Osteocyte (in vitro differentiated cells): Measurements from ENCODE around the gene ICA1. TPM values are rescaled to one million over a fixed set of nuclear protein-coding genes. Genes with fewer than 3 reads are reported as not detected.

Source experiments
- DNase-seq: peaks from one replicate; pipeline ENCODE4 v3.0.0; 2021; ENCODE audit warnings: mixed read lengths; ENCODE audit not compliant: unreplicated experiment; ENCODE audit errors: extremely low spot score
- H3K27ac Mint-ChIP-seq: one replicate; pipeline ENCODE4 v1.8.0; 2021; ENCODE audit warnings: mild to moderate bottlenecking, mixed read lengths; ENCODE audit not compliant: unreplicated experiment
- H3K27me3 Mint-ChIP-seq: one replicate; pipeline ENCODE4 v1.8.0; 2021; ENCODE audit warnings: mixed read lengths; ENCODE audit not compliant: unreplicated experiment
- H3K36me3 Mint-ChIP-seq: one replicate; pipeline ENCODE4 v1.8.0; 2021; ENCODE audit warnings: mixed read lengths; ENCODE audit not compliant: unreplicated experiment
- H3K4me1 Mint-ChIP-seq: one replicate; pipeline ENCODE4 v1.8.0; 2021; ENCODE audit warnings: mixed read lengths; ENCODE audit not compliant: unreplicated experiment
- H3K4me3 Mint-ChIP-seq: one replicate; pipeline ENCODE4 v1.8.0; 2021; ENCODE audit warnings: mild to moderate bottlenecking, moderate library complexity, mixed read lengths; ENCODE audit not compliant: unreplicated experiment
- H3K9me3 Mint-ChIP-seq: one replicate; pipeline ENCODE4 v1.8.0; 2021; ENCODE audit warnings: mixed read lengths; ENCODE audit not compliant: unreplicated experiment
- CTCF ChIP-seq: fragments of 200-600 bp; sonication (generic); IDR thresholded peaks from 2 replicates; pipeline ENCODE4 v1.5.0; 2021; ENCODE audit warnings: antibody characterized with exemption, mild to moderate bottlenecking, moderate library complexity
- total RNA-seq: library from RNA; stranded (reverse); gene quantifications from 2 replicates; pipeline ENCODE4 v1.2.1, GENCODE V29; 2021

ICA1 gene
- total RNA-seq, 1 donor from 2014 or later, result 2.2 TPM

GRCh38 chr7:8155836-8156235, 106.1 kb downstream of the ICA1 start:
- Mint-ChIP-seq H3K4me3 (no peak overlapping the region), H3K36me3 (no peaks in the 10 kb centered on the region), H3K27ac (no peak overlapping the region), H3K4me1 (peaks cover 3% of the 10 kb centered on the region), H3K27me3 (peaks cover 2% of the 10 kb centered on the region), H3K9me3 (no peaks in the 10 kb centered on the region)
- no peak for TF ChIP-seq CTCF
- DNase-seq, result no peak

- Mint-ChIP-seq H3K36me3 (no peaks in the 10 kb centered on the region), H3K27ac (no peak overlapping the region)
Observed at GRCh38 chr7:8154272-8154671, 107.7 kb downstream of the ICA1 start.

GRCh38 chr7:8152489-8153192, 109.3 kb downstream of the ICA1 start:
- Mint-ChIP-seq H3K4me1 (peaks cover 8% of the 10 kb centered on the region), H3K27me3 (peaks cover 2% of the 10 kb centered on the region), H3K27ac (no peak overlapping the region), H3K36me3 (no peaks in the 10 kb centered on the region), H3K9me3 (no peaks in the 10 kb centered on the region), H3K4me3 (no peak overlapping the region)
- no peak for DNase-seq
- TF ChIP-seq CTCF, result no peak

More at GRCh38 chr7:8154272-8154671, 107.7 kb downstream of the ICA1 start:
- DNase-seq, result no peak
- no peak overlapping the region for H3K4me3 Mint-ChIP-seq
- no peak for TF ChIP-seq CTCF
- H3K9me3 Mint-ChIP-seq, result no peaks in the 10 kb centered on the region
- peaks cover 6% of the 10 kb centered on the region for H3K4me1 Mint-ChIP-seq
- H3K27me3 Mint-ChIP-seq, result peaks cover 2% of the 10 kb centered on the region

- Mint-ChIP-seq H3K4me1 (peaks cover 8% of the 10 kb centered on the region), H3K27me3 (peaks cover 2% of the 10 kb centered on the region), H3K36me3 (no peaks in the 10 kb centered on the region), H3K27ac (no peak overlapping the region), H3K4me3 (no peak overlapping the region), H3K9me3 (no peaks in the 10 kb centered on the region)
- no peak for DNase-seq
- TF ChIP-seq CTCF, result no peak
Observed at GRCh38 chr7:8151161-8151725, 110.7 kb downstream of the ICA1 start.

- no peak for TF ChIP-seq CTCF
- Mint-ChIP-seq H3K36me3 (no peaks in the 10 kb centered on the region), H3K9me3 (no peaks in the 10 kb centered on the region), H3K27ac (no peak overlapping the region), H3K27me3 (peaks cover 4% of the 10 kb centered on the region), H3K4me1 (peaks cover 7% of the 10 kb centered on the region), H3K4me3 (no peak overlapping the region)
- no peak for DNase-seq
Observed at GRCh38 chr7:8149222-8149621, 112.7 kb downstream of the ICA1 start.
